GM08714 (cell line): ENCODE measurements around the gene FAM200C.
"Not testable (repeated sequence)": the region's sequence is repeated elsewhere in the genome, so short reads cannot be mapped to it uniquely, and the experiment has no call there.

Experiments used
- H3K4me3 ChIP-seq: fragments of 200-500 bp; sonication (Bioruptor generic); 2 replicates; pipeline ENCODE4 v1.5.1; 2014; ENCODE audit warnings: mild to moderate bottlenecking, low read length, inconsistent platforms
- ZNF274 ChIP-seq: IDR thresholded peaks from 2 replicates; pipeline ENCODE4 v1.6.1; 2012; ENCODE audit warnings: mild to moderate bottlenecking, low read depth, low read length

Gene FAM200C

GRCh38 chr5:160399402-160400353 lies at the start of gene FAM200C:
Gene FAM200C (minus strand): TSS chr5:160400054. CDS start chr5:160395490, 4,564 bp downstream.
- TF ChIP-seq ZNF274: no peak
- peak within 1 kb of the TSS; percentile 81 for H3K4me3 ChIP-seq

- no peak for TF ChIP-seq ZNF274
- no peak overlapping the region for H3K4me3 ChIP-seq
These were observed 49.6 kb upstream of the FAM200C start for GRCh38 chr5:160449458-160449857.

- no peak overlapping the region for H3K4me3 ChIP-seq
- TF ChIP-seq ZNF274: no peak
These were observed 49.0 kb upstream of the FAM200C start for GRCh38 chr5:160448886-160449285.

GRCh38 chr5:160445751-160446150 lies 45.9 kb upstream of the FAM200C start:
- H3K4me3 ChIP-seq: no peak overlapping the region

GRCh38 chr5:160445132-160445531 lies 45.3 kb upstream of the FAM200C start:
- TF ChIP-seq ZNF274: no peak
- no peak overlapping the region for H3K4me3 ChIP-seq

More at GRCh38 chr5:160445751-160446150, 45.9 kb upstream of the FAM200C start:
- TF ChIP-seq ZNF274: no peak

GRCh38 chr5:160444407-160444806 lies 44.6 kb upstream of the FAM200C start:
- H3K4me3 ChIP-seq: no peak overlapping the region
- no peak for TF ChIP-seq ZNF274

GRCh38 chr5:160442824-160443431 lies 43.1 kb upstream of the FAM200C start:
- no peak for TF ChIP-seq ZNF274
- no peak overlapping the region for H3K4me3 ChIP-seq

GRCh38 chr5:160441311-160441781 lies 41.5 kb upstream of the FAM200C start:
- TF ChIP-seq ZNF274: no peak

GRCh38 chr5:160439205-160439600 lies 39.3 kb upstream of the FAM200C start:
- TF ChIP-seq ZNF274: no peak
- H3K4me3 ChIP-seq: peak overlapping the region; percentile 57; the same call in 1 of the 2 replicates

More at GRCh38 chr5:160441311-160441781, 41.5 kb upstream of the FAM200C start:
- H3K4me3 ChIP-seq: no peak overlapping the region

GRCh38 chr5:160438316-160439204 lies 38.7 kb upstream of the FAM200C start:
- TF ChIP-seq ZNF274: no peak
- peak overlapping the region; percentile 57; the same call in 1 of the 2 replicates for H3K4me3 ChIP-seq

- no peak overlapping the region for H3K4me3 ChIP-seq
- TF ChIP-seq ZNF274: no peak
These were observed 37.4 kb upstream of the FAM200C start for GRCh38 chr5:160437271-160437670.

GRCh38 chr5:160436661-160437060 lies 36.8 kb upstream of the FAM200C start:
- not testable (repeated sequence) for H3K4me3 ChIP-seq

- H3K4me3 ChIP-seq: no peak overlapping the region
- TF ChIP-seq ZNF274: no peak
These were observed 36.2 kb upstream of the FAM200C start for GRCh38 chr5:160436017-160436416.

GRCh38 chr5:160435532-160435931 lies 35.7 kb upstream of the FAM200C start:
- no peak for TF ChIP-seq ZNF274
- no peak overlapping the region for H3K4me3 ChIP-seq
